HepG2 (cell line): ENCODE results near the gene IRF2. TPM values are rescaled to one million over a fixed set of nuclear protein-coding genes. Genes with fewer than 3 reads are reported as not detected.

Source experiments
- BCL3 ChIP-seq: sonication (generic); formaldehyde crosslinking; IDR thresholded peaks from 2 replicates; pipeline ENCODE4 v1.5.1; 2020; ENCODE audit warnings: mild to moderate bottlenecking, missing genetic modification reagents, moderate library complexity
- HIVEP1 ChIP-seq: sonication (generic); formaldehyde crosslinking; IDR thresholded peaks from 2 replicates; pipeline ENCODE4 v1.4.0; 2020; ENCODE audit warnings: mild to moderate bottlenecking, missing genetic modification reagents
- IRF9 ChIP-seq: sonication (generic); formaldehyde crosslinking; IDR thresholded peaks from 2 replicates; pipeline ENCODE4 v1.8.0; 2022; ENCODE audit warnings: missing genetic modification reagents, mild to moderate bottlenecking, borderline replicate concordance
- JUND ChIP-seq: sonication (generic); formaldehyde crosslinking; IDR thresholded peaks from 2 replicates; pipeline ENCODE4 v1.8.0; 2022; ENCODE audit warnings: mild to moderate bottlenecking, missing genetic modification reagents
- POGZ ChIP-seq: sonication (generic); formaldehyde crosslinking; IDR thresholded peaks from 2 replicates; pipeline ENCODE4 v1.4.0; 2020; ENCODE audit warnings: mild to moderate bottlenecking, missing genetic modification reagents
- SPEN ChIP-seq: sonication (generic); formaldehyde crosslinking; IDR thresholded peaks from 2 replicates; pipeline ENCODE4 v1.5.1; 2020; ENCODE audit warnings: low read depth, mild to moderate bottlenecking, missing genetic modification reagents
- ZBTB38 ChIP-seq: sonication (generic); formaldehyde crosslinking; IDR thresholded peaks from 2 replicates; pipeline ENCODE4 v1.5.1; 2020; ENCODE audit warnings: mild to moderate bottlenecking, missing genetic modification reagents
- ZNF550 ChIP-seq: sonication (generic); formaldehyde crosslinking; IDR thresholded peaks from 2 replicates; pipeline ENCODE4 v1.4.0; 2020; ENCODE audit warnings: mild to moderate bottlenecking, missing genetic modification reagents, borderline replicate concordance
- ZNF564 ChIP-seq: sonication (generic); formaldehyde crosslinking; IDR thresholded peaks from 2 replicates; pipeline ENCODE4 v1.8.1; 2023; ENCODE audit warnings: mild to moderate bottlenecking, missing genetic modification reagents
- ZNF652 ChIP-seq: IDR thresholded peaks from 2 replicates; pipeline ENCODE4 v1.6.1; 2016; ENCODE audit warnings: low read depth, borderline replicate concordance
- ZNF839 ChIP-seq: sonication (generic); formaldehyde crosslinking; IDR thresholded peaks from 2 replicates; pipeline ENCODE4 v1.4.0; 2020; ENCODE audit warnings: missing genetic modification reagents, mild to moderate bottlenecking, borderline replicate concordance
- polyA plus RNA-seq, 8 experiments: library from polyadenylated mRNA; depleted of rRNA in 3 of 8; stranded (reverse) in 7 of 8; unstranded in 1 of 8; fragments of >200 nt; fragmentation: Illumina TruSeq in 4 of 8; extraction: Trizol in 4 of 8; gene quantifications; 2 replicates each; pipeline versions ENCODE4 v1.2.1 to v1.2.3, GENCODE V29; 2011 to 2016; ENCODE audit warnings: low read depth in 4 of 8, missing spikeins in 1 of 8, mixed read lengths in 1 of 8; ENCODE audit not compliant: insufficient read depth in 1 of 8
- total RNA-seq, 5 experiments: library from RNA; depleted of rRNA; stranded (reverse); fragments of >200 nt; fragmentation: Illumina TruSeq; extraction: Trizol; gene quantifications; 2 replicates each; pipeline ENCODE4 v1.2.3, GENCODE V29; 2016; ENCODE audit warnings: low read depth in 1 of 5
- TF ChIP-seq, protein P1 (sequence below): sonication (generic); formaldehyde crosslinking; IDR thresholded peaks from 2 replicates; pipeline ENCODE4 v1.8.0; 2022; ENCODE audit warnings: missing genetic modification reagents, mild to moderate bottlenecking, moderate library complexity, borderline replicate concordance
- TF ChIP-seq, protein P2 (sequence below): sonication (generic); formaldehyde crosslinking; IDR thresholded peaks from 2 replicates; pipeline ENCODE4 v1.4.0; 2020; ENCODE audit warnings: missing genetic modification reagents, mild to moderate bottlenecking, borderline replicate concordance
- TF ChIP-seq, protein P3 (sequence below): sonication (generic); formaldehyde crosslinking; IDR thresholded peaks from 2 replicates; pipeline ENCODE4 v1.5.0; 2020; ENCODE audit warnings: mild to moderate bottlenecking, missing genetic modification reagents, moderate library complexity
- TF ChIP-seq, protein P4 (sequence below): sonication (generic); formaldehyde crosslinking; IDR thresholded peaks from 2 replicates; pipeline ENCODE4 v1.4.0; 2020; ENCODE audit warnings: missing genetic modification reagents
- TF ChIP-seq, protein P5 (sequence below): sonication (generic); formaldehyde crosslinking; IDR thresholded peaks from 2 replicates; pipeline ENCODE4 v1.4.0; 2020; ENCODE audit warnings: missing genetic modification reagents

Gene IRF2
- total and polyA plus RNA-seq, 2 of the 13 experiments (the other 11 are each of a cell fraction or from before 2014, with no cell fraction given): 15.5 to 28.8 TPM

- TF ChIP-seq, protein P1, sequence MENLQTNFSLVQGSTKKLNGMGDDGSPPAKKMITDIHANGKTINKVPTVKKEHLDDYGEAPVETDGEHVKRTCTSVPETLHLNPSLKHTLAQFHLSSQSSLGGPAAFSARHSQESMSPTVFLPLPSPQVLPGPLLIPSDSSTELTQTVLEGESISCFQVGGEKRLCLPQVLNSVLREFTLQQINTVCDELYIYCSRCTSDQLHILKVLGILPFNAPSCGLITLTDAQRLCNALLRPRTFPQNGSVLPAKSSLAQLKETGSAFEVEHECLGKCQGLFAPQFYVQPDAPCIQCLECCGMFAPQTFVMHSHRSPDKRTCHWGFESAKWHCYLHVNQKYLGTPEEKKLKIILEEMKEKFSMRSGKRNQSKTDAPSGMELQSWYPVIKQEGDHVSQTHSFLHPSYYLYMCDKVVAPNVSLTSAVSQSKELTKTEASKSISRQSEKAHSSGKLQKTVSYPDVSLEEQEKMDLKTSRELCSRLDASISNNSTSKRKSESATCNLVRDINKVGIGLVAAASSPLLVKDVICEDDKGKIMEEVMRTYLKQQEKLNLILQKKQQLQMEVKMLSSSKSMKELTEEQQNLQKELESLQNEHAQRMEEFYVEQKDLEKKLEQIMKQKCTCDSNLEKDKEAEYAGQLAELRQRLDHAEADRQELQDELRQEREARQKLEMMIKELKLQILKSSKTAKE (CRISPR knock-in tag): peak; percentile 63; the same call in 1 of the 2 replicates
- TF ChIP-seq, protein P2, sequence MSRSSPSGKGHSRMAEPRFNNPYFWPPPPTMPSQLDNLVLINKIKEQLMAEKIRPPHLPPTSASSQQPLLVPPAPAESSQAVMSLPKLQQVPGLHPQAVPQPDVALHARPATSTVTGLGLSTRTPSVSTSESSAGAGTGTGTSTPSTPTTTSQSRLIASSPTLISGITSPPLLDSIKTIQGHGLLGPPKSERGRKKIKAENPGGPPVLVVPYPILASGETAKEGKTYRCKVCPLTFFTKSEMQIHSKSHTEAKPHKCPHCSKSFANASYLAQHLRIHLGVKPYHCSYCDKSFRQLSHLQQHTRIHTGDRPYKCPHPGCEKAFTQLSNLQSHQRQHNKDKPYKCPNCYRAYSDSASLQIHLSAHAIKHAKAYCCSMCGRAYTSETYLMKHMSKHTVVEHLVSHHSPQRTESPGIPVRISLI (CRISPR knock-in tag): peak; percentile 22; the same call in 1 of the 2 replicates
- TF ChIP-seq IRF9 (CRISPR knock-in tag): peak; percentile 74; the same call in 1 of the 2 replicates
- TF ChIP-seq, protein P3, sequence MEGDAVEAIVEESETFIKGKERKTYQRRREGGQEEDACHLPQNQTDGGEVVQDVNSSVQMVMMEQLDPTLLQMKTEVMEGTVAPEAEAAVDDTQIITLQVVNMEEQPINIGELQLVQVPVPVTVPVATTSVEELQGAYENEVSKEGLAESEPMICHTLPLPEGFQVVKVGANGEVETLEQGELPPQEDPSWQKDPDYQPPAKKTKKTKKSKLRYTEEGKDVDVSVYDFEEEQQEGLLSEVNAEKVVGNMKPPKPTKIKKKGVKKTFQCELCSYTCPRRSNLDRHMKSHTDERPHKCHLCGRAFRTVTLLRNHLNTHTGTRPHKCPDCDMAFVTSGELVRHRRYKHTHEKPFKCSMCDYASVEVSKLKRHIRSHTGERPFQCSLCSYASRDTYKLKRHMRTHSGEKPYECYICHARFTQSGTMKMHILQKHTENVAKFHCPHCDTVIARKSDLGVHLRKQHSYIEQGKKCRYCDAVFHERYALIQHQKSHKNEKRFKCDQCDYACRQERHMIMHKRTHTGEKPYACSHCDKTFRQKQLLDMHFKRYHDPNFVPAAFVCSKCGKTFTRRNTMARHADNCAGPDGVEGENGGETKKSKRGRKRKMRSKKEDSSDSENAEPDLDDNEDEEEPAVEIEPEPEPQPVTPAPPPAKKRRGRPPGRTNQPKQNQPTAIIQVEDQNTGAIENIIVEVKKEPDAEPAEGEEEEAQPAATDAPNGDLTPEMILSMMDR: no peak
- TF ChIP-seq ZNF652: peak; percentile 11; the same call in 1 of the 2 replicates
- no peak; the same call in 1 of the 2 replicates for TF ChIP-seq BCL3
- TF ChIP-seq, protein P4, sequence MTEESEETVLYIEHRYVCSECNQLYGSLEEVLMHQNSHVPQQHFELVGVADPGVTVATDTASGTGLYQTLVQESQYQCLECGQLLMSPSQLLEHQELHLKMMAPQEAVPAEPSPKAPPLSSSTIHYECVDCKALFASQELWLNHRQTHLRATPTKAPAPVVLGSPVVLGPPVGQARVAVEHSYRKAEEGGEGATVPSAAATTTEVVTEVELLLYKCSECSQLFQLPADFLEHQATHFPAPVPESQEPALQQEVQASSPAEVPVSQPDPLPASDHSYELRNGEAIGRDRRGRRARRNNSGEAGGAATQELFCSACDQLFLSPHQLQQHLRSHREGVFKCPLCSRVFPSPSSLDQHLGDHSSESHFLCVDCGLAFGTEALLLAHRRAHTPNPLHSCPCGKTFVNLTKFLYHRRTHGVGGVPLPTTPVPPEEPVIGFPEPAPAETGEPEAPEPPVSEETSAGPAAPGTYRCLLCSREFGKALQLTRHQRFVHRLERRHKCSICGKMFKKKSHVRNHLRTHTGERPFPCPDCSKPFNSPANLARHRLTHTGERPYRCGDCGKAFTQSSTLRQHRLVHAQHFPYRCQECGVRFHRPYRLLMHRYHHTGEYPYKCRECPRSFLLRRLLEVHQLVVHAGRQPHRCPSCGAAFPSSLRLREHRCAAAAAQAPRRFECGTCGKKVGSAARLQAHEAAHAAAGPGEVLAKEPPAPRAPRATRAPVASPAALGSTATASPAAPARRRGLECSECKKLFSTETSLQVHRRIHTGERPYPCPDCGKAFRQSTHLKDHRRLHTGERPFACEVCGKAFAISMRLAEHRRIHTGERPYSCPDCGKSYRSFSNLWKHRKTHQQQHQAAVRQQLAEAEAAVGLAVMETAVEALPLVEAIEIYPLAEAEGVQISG: peak; percentile 64; the same call in 1 of the 2 replicates
- no peak for TF ChIP-seq HIVEP1 (CRISPR knock-in tag)
- peak; percentile 65; the same call in 1 of the 2 replicates for TF ChIP-seq ZBTB38
- no peak for TF ChIP-seq ZNF550 (CRISPR knock-in tag)
- TF ChIP-seq JUND (CRISPR knock-in tag): peak; percentile 72
- TF ChIP-seq, protein P5, sequence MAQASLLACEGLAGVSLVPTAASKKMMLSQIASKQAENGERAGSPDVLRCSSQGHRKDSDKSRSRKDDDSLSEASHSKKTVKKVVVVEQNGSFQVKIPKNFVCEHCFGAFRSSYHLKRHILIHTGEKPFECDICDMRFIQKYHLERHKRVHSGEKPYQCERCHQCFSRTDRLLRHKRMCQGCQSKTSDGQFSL (CRISPR knock-in tag): 0 out of 2 replicates have a peak, but pooled peaks have one; percentile 2
- peak; percentile 62; the same call in 1 of the 2 replicates for TF ChIP-seq ZNF564
- peak; percentile 58; the same call in 1 of the 2 replicates for TF ChIP-seq SPEN (CRISPR knock-in tag)
- peak; percentile 81 for TF ChIP-seq POGZ (CRISPR knock-in tag)
- no peak for TF ChIP-seq ZNF839 (CRISPR knock-in tag)
Measured at GRCh38 chr4:184348311-184349233, 125.8 kb downstream of the IRF2 start (continued).
